Measurements from ENCODE around the gene GPX2. TPM values are rescaled to one million over a fixed set of nuclear protein-coding genes. Genes with fewer than 3 reads are reported as not detected.

Gene GPX2
- total and polyA plus RNA-seq, 2 of the 4 experiments (the other 2 are of a cell fraction): not detected

DNA sequence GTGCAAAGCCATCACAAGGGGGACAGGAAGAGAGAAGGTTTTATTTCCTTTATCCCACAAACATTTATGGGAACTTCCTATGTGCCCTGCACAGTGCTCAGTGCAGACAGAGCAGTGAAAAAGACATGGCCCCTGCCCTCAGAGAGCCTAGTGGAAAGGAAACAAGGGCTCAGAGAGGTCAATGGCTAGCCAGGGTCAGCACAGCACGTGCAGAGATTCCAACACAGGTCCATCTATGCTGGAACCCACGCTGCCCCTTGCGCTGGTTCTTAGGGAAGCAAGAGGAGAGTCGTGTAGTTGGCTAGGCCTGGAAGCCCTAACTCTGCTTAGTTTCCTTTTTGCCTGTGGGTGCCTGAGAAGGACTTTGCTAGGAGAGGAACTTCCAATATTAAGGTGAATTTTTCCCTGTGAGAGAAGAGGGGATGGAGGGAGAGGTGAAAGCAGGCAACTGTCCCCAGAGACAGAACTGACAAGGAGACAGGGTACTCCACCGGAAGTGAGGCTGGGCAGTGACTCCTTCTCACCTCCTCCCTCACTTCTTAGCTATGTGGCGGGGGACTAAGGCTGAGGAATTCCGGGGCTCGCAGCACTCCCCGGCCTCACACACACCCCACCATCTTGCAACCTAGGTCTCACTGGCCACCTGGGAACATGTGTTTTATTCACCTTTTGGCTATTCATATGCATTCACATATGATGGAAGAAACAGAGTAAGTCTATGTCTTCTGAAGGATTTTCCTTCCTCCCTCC, 12.1 kb upstream of the GPX2 start:
- intact Hi-C loops (cut with micrococcal nuclease) (no loop called here), in situ Hi-C loops (cut with MboI; ENCODE audit: low sequenced_read_pairs) (no loop called here), dilution Hi-C loops (cut with HindIII; ENCODE audit: low sequenced_read_pairs, unreplicated experiment) (no loop called here)
- TF ChIP-seq NFE2L2 (IDR thresholded peaks at IDR 0.05; ENCODE audit: low read depth, low read length) (no peak), MXI1 (IDR thresholded peaks at IDR 0.05; ENCODE audit: borderline replicate concordance, low read depth, low read length) (no peak), MAFK (IDR thresholded peaks at IDR 0.05; ENCODE audit: low read depth, low read length) (no peak), RAD21 (IDR thresholded peaks at IDR 0.05; ENCODE audit: low read length) (no peak), SMC3 (IDR thresholded peaks at IDR 0.05; ENCODE audit: low read depth, low read length) (no peak), RCOR1 (IDR thresholded peaks at IDR 0.05; ENCODE audit: insufficient replicate concordance, low read length) (no peak), CEBPB (IDR thresholded peaks at IDR 0.05; ENCODE audit: low read depth, low read length) (no peak), POLR2A (IDR thresholded peaks at IDR 0.05; ENCODE audit: low read depth, low read length) (no peak), RFX5 (IDR thresholded peaks at IDR 0.05; ENCODE audit: low read depth, low read length) (no peak), BHLHE40 (IDR thresholded peaks at IDR 0.05; ENCODE audit: low read depth, low read length) (no peak), FOS (IDR thresholded peaks at IDR 0.05; ENCODE audit: low read depth, low read length) (no peak), MAZ (IDR thresholded peaks at IDR 0.05; ENCODE audit: borderline replicate concordance, low read depth, low read length) (no peak), CHD1 (IDR thresholded peaks at IDR 0.05; ENCODE audit: low read depth, low read length) (no peak)
- TF ChIP-seq, protein P1, sequence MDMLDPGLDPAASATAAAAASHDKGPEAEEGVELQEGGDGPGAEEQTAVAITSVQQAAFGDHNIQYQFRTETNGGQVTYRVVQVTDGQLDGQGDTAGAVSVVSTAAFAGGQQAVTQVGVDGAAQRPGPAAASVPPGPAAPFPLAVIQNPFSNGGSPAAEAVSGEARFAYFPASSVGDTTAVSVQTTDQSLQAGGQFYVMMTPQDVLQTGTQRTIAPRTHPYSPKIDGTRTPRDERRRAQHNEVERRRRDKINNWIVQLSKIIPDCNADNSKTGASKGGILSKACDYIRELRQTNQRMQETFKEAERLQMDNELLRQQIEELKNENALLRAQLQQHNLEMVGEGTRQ (IDR thresholded peaks at IDR 0.05; ENCODE audit: low read depth, low read length): no peak
- TF ChIP-seq, protein P2, sequence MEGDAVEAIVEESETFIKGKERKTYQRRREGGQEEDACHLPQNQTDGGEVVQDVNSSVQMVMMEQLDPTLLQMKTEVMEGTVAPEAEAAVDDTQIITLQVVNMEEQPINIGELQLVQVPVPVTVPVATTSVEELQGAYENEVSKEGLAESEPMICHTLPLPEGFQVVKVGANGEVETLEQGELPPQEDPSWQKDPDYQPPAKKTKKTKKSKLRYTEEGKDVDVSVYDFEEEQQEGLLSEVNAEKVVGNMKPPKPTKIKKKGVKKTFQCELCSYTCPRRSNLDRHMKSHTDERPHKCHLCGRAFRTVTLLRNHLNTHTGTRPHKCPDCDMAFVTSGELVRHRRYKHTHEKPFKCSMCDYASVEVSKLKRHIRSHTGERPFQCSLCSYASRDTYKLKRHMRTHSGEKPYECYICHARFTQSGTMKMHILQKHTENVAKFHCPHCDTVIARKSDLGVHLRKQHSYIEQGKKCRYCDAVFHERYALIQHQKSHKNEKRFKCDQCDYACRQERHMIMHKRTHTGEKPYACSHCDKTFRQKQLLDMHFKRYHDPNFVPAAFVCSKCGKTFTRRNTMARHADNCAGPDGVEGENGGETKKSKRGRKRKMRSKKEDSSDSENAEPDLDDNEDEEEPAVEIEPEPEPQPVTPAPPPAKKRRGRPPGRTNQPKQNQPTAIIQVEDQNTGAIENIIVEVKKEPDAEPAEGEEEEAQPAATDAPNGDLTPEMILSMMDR (conservative IDR thresholded peaks at IDR 0.05; ENCODE audit: low read depth, low read length): no peak
- TF ChIP-seq, protein P3, sequence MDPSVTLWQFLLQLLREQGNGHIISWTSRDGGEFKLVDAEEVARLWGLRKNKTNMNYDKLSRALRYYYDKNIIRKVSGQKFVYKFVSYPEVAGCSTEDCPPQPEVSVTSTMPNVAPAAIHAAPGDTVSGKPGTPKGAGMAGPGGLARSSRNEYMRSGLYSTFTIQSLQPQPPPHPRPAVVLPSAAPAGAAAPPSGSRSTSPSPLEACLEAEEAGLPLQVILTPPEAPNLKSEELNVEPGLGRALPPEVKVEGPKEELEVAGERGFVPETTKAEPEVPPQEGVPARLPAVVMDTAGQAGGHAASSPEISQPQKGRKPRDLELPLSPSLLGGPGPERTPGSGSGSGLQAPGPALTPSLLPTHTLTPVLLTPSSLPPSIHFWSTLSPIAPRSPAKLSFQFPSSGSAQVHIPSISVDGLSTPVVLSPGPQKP (IDR thresholded peaks at IDR 0.05; ENCODE audit: borderline replicate concordance, low read depth, low read length): no peak
- Histone ChIP-seq H3K23ac (ENCODE audit: low read depth, low read length) (no peak overlapping the region), H3K14ac (replicated peaks; ENCODE audit: low read depth, low read length) (no peak overlapping the region), H4K8ac (ENCODE audit: low read depth in 2 of 2, low read length in 2 of 2) (no peak overlapping the region), H2BK120ac (ENCODE audit: low read depth, low read length) (no peak overlapping the region), H2BK15ac (ENCODE audit: low read depth, low read length) (no peak overlapping the region), H4K91ac (ENCODE audit: insufficient read depth, low read depth, low read length) (no peak overlapping the region), H3K27ac (ENCODE audit: insufficient read depth, low read length) (no peak overlapping the region), H3K4me1 (ENCODE audit: control insufficient read depth, insufficient read depth, low read length) (no peaks in the 10 kb centered on the region), H3K79me1 (ENCODE audit: low read depth in 1 of 2, low read length in 2 of 2) (no peaks in the 10 kb centered on the region; a peak in 1 of 4 replicates), H3K9me3 (ENCODE audit: control insufficient read depth, insufficient read depth, low read length) (no peaks in the 10 kb centered on the region), H4K5ac (ENCODE audit: low read depth, low read length) (no peak overlapping the region), H3K9me1 (ENCODE audit: insufficient read depth, low read length) (peaks cover 2% of the 10 kb centered on the region; the same call in 1 of the 2 replicates), H3K4me2 (ENCODE audit: low read depth, low read length) (no peak overlapping the region), H3K4me3 (ENCODE audit: insufficient read depth, low read depth, low read length) (no peak overlapping the region), H2BK20ac (ENCODE audit: low read depth, low read length) (no peak overlapping the region), H3K4ac (ENCODE audit: low read depth, low read length) (no peak overlapping the region), H3K18ac (ENCODE audit: low read depth, low read length) (no peak overlapping the region), H3K56ac (ENCODE audit: extremely low read depth, insufficient read depth, low read length) (no peak overlapping the region), H3K9ac (ENCODE audit: low read depth, low read length) (no peak overlapping the region), H4K20me1 (ENCODE audit: insufficient read depth, low read length) (no peaks in the 10 kb centered on the region), H2AK9ac (replicated peaks; ENCODE audit: low read depth, low read length, poor library complexity) (peak overlapping the region; percentile 15), H3K36me3 (ENCODE audit: control insufficient read depth, insufficient read depth, low read length) (peaks cover 3% of the 10 kb centered on the region; the same call in 1 of the 2 replicates), H2AK5ac (ENCODE audit: low read depth, low read length) (no peak overlapping the region), H2BK5ac (ENCODE audit: low read depth, low read length, poor library complexity, severe bottlenecking) (no peak overlapping the region), H2AFZ (replicated peaks; ENCODE audit: low read length, poor library complexity) (no peak overlapping the region), H3K27me3 (ENCODE audit: control insufficient read depth, insufficient read depth, low read length) (no peaks in the 10 kb centered on the region)
- ChIA-PET POLR2A (ENCODE audit: unreplicated experiment) (no interaction called here), CTCF (no interaction called here)
- no TSS peak for BruUV-seq (replicated peaks)
- 77% methylated on average over 3 of the region's 9 CpGs; no CpG with 5 or more reads in 1 of the 2 experiments for WGBS, 2 experiments (ENCODE audit: extremely low coverage in 2 of 2, insufficient read length in 1 of 2)
- DNase-seq: no peak
- no peak for ATAC-seq (ENCODE audit: low read depth)
